ENCODE results near the gene RNF144B.
"Not testable (repeated sequence)": the region's sequence is repeated elsewhere in the genome, so short reads cannot be mapped to it uniquely, and the experiment has no call there.

The RNF144B gene

DNA sequence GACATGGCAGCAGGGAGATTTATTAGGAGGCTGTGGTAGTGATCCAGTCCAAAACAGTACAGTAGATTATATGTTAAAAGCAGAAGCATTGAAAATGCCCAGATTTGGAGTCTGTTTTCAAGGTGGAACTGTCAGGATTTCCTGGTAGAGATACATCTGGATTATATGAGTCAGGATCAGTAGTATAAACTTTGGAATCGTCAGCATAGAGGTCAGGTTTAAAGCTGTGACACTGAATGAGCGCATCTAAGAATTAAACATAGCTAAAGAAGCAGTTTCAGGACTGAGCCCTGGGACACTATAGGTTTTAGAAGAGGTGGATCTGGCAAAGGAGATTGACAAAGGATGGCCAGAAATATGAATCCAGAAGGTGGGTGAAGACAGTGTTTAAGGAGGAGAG, 60.4 kb downstream of the RNF144B start:
- DNase-seq, result no peak

DNA sequence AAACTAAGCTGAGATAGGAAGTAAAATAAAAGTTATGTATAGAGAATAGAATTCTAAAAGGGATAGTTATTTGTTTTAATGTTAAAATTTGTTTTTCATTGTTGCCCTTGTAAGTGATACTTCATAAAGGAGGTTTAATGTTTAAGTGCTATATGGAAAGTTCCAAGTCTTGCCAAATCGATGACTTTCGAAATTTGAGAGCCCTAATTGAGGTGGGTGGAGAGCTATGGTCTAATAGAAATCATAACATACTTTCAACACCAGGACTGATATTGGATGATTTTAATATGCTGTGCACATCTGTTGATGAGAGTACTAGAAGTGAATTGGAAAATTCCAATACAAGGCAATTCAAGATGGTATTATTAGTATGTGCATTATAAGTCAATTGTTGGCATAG, 64.6 kb downstream of the RNF144B start:
- no peak for DNase-seq

DNA sequence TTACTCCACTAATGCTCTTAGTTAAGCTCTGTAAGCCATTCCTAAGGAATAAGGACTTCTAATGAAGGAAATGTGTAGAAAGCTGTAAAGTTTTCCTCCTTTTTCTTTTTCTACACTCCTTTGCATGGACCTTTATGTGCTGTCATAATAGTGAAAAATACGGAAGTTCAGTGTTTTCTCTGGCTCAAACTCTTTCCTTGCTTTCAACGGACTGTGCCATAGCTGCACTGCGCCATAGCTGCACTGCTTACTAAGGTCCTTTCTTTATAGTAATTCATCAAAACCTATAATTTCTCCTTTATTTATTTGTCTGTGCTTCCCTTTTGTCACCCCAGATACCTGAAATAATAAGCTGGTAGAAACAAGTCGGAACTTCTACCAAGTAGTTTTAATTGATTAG, 67.3 kb downstream of the RNF144B start:
- DNase-seq, result no peak

DNA sequence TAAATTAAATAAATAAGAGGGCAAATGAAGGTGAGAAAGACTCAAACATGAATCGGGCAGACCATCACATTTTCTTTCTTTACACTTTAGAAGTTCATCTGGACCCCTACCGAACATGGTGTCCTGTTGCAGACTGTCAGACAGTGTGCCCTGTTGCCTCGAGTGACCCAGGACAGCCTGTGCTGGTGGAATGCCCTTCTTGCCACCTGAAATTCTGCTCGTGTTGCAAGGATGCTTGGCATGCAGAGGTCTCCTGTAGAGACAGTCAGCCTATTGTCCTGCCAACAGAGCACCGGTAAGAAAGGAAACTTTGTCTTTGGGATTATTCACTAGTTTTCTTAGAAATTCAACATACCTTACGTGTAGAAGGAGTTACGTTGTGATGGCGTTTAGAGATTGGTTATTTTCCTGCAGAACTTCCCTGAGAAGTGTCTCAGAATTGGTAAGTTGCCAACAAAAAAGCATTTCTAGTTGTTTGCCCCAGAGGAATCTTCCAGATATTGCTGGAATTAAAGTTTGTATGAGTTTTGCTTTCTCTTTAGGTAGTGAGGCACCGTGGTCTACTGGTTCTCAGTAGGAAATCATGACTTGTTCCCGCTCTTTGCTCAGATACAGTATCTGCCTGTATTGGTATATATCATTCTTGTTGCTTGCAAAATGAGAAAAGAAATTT, 70.1 kb downstream of the RNF144B start:
- DNase-seq, result no peak

DNA sequence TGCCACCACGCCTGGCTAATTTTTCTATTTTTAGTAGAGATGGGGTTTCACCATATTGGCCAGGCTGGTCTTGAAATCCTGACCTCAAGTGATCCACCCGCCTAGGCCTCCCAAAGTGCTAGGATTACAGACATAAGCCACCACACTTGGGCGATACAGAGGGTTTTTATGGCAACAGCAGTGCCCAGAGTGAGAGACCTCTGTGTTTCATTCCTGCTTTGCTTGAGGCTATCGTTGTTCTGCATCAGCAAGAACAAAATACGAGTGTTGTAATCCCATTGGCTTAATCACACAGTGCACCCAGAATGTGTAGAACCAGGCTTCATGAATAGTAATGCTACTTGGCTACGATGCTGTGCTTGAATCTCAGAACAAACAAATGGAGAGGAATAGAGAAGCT, 70.9 kb downstream of the RNF144B start:
- not testable (repeated sequence) for DNase-seq

DNA sequence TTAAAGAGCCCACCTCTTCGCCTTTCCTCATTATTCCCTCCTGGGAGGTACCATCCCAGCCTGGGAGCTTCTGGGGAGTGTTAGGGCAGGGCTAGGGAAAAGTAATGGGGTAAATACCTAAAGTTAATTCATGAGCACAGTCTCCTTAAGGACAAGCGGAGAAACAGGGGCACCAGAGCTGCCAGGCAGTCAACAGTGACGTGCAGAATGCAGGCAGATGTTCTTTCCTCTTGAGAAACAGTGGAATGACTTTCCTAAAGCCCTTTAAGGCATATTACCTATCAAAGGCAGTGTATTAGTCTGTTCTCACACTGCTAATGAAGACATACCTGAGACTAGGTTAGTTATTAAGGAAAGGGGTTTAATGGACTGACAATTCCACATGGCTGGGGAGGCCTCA, 76.3 kb downstream of the RNF144B start:
- no peak for DNase-seq

DNA sequence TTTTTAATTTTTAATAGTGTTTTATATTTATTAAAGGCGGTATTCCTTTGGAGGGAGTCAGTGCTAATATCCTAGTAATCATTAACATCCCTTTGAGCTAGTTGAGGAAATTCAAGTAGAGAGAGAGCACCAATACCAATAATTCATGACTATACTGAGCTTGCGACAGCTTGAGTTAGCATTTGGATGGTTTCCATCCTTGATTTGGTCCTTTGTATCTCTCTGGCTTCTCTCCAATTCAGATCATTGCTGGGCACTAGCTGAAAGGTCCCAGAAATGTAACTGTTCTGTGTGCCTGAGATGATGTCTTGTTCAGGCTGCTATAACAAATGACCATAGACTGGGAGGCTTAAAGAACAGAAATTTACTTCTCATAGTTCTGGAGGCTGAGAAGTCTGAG, 77.0 kb downstream of the RNF144B start:
- DNase-seq, result no peak

DNA sequence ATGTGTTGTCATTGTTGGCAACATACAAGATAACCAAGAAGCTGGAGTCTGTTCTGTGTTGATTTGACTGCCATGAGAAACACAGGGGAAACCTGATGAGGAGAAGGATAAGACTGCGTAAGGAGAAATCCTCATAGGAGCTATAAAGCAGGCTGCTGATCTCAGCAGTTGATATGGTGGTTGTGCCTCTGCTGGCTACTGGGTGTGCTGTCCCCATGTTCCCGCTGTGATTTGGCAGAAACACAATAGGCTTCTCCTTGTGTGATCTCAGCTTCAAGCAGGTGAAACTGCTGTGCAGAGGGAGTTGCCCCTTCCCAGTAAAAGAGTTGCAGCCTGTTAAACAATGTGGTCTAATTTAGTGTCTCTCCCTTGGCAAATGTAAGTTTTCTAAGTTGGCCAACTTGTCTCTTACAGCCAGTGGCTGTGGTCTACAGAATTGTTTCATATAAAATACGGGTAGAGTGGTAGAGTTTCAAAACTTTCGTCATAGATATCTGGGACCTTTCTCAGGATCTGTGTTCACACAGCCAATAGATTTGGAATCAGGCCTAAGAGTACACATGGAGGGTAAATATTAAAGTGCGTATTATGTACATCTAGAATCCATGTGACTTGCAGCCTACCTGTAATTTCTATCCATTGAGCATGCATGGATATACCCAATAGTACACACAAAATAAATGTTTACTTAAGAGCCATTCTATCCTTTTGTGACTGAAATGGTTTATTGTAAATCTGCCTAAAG, 78.4 kb downstream of the RNF144B start:
- DNase-seq, result no peak

DNA sequence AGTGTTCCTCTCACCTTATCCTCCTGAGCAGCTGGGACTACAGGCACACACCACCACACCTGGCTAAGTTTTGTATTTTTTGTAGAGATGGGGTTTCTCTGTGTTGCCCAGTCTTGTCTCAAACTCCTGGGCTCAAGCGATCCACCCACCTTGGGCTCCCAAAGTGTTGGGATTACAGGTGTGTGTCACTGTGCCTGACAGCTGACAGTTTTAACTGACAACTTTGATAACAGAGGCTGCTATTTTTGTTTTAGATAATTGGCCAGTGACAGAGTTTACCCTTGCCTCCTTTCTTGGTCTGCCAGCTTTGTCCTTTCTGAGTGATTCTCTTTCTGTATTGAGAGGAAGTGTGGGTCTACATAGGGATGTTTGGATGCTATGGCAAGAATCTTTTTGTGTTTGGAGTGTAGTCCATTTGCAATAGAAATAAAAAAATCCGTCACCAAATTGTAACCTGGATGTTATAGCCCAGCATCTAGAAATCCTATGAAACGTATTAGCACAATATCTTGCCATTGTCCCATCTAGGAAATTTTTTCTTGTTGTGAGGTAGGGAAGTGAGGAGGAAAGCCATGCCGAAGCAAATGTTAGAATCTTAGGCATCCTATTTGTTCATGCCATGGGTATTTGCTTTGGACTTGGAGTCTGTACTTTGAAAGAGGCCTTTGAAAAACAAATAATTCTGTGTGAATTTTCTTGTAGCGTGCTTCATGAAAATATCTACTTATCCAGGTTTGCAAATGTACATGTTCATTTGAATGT, 80.8 kb downstream of the RNF144B start:
- no peak for DNase-seq

DNA sequence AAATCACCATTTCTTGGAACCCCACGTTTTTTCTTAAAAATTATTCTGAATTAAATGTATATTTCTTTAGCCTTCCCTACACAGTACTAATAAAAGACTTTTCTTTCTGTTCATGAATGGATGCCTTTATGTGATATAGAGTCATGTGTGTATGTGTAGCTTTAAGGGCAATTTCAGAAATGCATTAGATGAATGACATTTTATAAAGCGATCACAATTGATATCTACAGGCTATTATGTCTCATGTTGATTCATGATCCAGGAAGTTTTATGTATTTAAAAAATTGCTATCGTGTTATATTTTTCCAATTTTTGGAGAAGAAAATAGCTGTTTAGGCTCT, 81.3 kb downstream of the RNF144B start:
- no peak for DNase-seq

DNA sequence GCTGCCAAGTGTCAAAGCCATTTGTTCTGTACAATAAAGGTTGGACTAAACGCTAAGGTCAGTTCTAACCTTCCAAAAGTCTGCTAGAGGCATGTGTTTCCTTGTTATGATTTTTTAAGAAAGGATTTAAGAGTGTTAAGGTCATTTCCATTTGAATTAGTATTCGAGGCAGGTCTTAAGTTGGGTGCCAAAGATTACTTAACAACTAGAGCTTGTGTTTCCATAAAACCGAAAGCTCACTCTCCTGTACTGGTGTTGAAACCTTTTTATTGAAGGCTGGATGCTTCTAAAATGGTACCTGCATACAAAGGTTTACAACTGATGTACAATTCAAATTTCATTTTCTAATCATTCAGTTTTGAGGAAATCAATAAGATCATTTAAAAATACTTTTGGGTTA, 82.4 kb downstream of the RNF144B start:
- DNase-seq, result no peak

DNA sequence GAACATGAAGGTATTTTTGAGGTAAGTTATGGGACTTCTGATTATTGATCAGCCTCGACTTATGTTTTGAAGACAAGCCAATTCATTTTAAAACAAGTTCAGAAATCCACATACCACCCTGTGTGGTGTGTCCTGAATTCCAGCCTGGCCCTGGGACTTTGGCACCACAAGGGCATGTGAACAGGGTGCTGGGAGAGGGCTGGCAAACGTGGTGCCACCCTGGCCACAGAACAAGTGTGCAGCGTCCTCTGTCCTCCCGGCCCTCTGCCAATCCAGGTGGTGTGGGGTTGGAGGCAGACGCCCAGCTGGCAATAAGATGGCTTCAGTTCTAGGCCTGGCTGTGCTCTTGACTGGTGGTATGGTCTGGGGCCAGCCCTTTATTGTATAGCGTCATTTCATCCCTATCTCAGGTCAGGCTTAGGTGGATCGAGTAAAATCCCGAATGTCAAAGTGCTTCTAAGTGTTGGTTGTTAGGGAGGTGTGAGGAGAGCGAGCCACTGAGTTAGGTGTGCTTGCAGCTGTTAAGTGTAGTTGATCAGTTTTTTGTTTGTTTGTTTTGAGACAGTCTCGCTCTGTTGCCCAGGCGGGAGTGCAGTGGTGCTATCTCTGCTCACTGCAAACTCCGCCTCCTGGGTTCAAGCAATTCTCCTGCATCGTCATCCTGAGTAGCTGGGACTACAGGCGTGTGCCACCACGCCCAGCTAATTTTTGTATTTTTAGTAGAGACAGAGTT, 84.2 kb downstream of the RNF144B start:
- DNase-seq, result no peak

DNA sequence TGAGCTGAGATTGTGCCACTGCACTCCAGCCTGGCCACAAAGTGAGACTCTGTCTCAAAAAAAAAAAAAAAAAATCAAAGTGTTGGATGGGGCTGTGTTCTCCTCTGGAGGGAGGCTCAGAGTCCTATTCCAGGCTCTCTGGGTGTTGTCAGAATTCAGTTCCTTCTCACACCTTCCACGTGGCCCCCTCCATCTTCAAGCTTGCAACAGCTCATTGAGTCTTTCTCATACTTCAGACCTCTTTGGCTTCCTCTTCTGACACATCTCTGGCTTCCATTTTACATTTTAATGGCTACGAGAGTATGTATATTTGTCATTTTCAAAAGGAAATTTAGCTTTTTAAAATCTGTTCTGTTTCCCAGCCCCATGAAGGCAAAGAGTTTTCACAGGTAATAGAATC, 85.8 kb downstream of the RNF144B start:
- no peak for DNase-seq

DNA sequence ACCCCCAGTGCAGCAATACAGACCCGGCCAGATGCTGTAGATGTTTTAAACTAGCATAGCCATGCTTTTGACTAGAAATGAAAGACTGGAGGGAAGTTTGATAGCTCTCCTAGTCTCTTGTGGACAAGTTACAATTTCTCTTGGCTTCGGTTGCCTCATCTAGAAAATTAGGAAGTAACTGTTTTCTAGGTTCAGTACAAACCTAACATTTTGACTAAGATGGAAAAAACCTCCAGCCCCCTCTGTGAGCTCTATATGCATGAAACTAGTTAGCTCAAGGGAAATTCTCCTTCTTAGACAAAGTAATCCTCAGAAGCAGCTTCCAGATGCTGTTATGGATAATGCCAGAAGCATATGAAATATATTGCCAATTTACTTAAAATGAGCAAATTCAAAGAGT, 86.6 kb downstream of the RNF144B start:
- DNase-seq, result no peak

DNA sequence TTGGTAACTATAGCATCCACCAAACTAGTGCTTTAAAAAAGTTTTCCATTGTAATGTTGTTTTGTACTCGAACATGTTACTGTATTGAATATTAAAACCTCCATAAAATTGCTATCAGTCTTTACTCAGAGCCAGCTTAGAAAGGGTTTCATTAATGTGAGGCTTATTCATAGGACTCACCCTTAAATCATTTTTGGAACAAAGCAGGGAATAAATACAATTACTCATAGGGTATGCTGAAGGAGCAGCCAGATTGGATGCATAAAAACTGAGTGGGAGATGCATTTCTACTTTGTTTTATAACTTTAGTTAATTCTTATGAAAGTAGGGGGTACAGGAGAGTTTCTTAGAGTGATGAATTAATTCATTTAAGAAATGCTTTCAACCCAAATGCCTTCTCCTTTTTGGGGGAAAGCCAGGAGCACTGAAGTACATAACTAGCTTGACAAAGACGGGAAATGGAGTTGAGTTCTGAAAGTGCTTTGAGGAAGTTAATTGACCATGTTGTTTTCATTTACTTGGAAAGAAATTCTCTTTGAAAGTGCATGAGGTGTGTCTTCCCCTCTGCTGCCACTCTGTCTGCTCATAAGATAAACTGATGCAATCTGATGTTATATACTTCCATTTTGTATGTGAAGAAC, 90.3 kb downstream of the RNF144B start:
- DNase-seq, result peak; percentile 95

DNA sequence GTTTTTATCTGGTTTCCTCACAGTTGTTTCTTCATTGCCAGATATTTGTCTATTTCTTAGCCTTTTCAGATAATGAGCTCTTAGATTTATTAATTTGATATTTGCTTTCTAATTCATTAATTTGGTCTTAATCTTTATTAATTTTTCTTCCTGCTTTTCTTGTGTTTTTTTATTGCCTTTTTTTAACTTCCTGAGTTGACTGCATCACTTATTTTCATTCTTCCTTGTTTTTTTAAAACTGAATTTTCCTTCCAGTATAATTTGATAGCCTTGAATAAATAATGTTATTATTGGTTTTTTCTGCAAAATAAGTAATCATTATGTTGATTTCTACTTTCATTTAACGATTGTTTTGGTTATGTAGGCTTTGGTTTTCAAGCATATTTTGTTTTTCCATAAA, 91.5 kb downstream of the RNF144B start:
- DNase-seq, result no peak

DNA sequence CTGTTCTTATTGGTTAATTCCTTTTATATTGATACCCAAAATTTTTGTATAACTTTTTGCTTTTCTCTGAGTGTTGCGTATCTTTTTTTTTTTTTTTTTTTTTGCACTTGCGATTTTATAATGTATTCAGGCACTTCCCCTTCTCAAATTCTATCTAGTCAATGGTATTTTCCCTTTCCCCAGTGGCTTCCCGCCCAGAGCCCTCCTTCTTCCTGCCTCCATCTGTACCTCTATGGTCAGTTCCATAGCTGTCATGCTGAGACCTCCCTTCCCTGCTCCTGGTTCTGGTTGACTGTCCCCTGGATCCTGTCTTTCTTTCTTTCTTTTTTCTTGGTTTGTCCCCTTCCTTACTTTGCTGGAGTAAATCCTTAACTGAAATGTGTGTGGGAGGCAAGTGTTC, 94.7 kb downstream of the RNF144B start:
- no peak for DNase-seq

DNA sequence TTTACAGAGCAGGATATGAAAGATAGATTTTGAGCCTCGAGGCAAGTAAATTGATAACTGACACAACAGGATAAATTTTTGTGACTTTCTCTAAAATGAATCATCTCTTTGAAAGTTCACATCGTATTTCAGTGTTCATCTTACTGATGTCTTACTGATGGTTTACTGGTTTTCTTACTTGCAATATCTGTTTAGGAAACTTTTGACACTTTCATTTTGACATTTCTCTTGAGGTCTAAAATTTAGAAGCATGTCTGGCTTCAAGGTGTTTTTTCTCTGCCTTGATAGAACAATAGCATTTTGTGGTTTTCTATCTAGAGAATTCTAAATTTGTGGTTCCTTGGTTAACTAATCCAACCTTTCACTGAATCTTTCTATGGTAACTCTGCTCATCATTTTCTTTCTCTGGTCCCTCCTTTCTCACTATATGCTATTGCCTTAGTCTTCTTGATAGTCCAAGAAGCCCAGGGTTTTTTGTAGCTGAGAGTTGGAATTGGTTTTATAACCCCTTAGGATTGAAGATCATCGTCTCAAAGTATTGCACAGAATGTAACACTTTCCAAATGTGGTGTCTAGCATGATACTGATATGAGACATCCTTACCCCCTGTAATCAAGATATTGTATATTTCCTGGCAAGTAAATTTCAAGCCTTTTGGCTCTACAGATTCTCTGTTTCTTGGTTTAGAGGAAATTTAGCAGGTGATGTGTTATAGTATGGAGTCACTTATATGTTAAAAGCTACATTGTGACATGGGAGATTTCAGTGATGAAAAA, 98.7 kb downstream of the RNF144B start:
- no peak for DNase-seq

DNA sequence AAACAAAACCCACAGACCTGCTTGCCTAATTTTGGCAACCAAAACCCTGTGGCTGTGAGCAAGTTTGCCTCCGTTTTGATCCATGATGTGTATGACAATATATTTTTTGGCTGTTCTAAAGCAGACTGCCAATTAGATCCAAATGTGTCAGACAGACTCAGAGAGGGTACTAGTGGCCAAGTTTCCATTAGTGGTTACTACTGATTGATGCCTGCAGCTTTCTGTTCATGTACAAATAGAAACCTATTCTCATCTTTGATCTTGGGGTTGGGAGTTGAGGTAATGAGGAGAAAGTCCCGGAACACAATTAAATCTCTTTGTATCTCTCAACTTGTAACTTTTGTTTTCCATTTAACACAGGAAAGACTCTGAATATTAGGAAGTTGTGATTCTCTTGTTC, 100.9 kb downstream of the RNF144B start:
- DNase-seq, result no peak

DNA sequence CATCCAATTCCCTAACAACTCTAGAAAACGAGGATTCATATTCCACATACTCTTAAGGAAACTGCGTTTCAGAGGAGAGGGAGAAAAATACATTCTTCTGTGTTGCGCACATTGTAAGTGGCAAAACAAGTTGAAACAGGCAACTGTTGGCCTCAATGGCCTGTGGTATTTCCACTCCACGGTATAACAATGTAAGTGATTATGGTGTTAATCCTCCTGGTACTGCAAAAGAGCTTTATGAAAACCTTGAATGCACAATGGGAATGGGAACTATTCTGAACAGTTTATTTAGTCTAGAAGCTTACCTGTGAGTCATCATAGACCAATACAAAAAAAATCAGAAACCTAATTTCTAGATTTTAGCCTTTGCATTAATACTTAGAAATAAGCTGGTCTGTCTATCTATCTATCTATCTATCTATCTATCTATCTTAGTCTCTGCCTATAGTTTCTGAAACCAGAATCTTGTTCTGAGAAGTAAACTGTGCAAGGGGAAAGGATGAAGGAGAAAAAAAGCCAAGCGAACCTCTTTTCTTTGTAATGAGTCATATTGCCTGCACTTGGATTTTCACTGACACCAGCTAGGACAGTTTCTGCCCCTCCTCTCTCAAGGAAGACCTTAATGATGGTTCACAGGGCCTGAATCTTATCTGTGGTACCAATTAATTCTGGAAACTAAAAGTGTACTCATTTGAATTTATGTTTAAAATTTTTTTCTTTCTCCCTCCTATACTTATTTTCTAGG, 101.5 kb downstream of the RNF144B start:
- peak; percentile 66 for DNase-seq

DNA sequence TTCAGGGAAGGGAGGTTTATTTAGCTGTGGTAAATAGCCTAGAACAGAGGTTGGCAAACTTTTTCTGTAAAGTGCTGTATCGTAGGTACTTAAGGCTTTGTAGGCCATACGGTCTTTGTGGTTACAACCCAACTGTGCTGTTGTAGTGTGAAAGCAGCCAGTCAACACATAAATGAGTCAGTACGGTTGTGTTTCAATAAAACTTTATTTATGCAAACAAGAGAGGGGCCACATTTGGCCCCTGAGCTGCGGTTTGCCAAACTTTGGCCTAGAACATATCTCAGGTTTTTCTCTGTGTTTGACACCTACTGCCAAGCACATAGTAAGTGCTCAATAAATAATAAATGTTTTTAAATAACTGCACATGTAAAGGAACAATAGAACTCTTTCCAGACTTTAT, 102.2 kb downstream of the RNF144B start:
- DNase-seq, result no peak

Measured in DMS79 treated with DMSO at 0.1 percent for 48 hours (cell line).